ENCODE data around the gene RNF103. TPM values are rescaled to one million over a fixed set of nuclear protein-coding genes. Genes with fewer than 3 reads are reported as not detected.

Gene RNF103
- total RNA-seq, 2 donors from 2014 or later, result 11.9 to 17.9 TPM

- 96% methylated on average over 6 of the region's 6 CpGs for WGBS, 2 experiments (ENCODE audit: insufficient coverage in 1 of 2, insufficient read length in 1 of 2)
- H3K27me3 Mint-ChIP-seq (ENCODE audit: insufficient read depth), result peaks cover 10% of the 10 kb centered on the region
- no peak for DNase-seq
- TF ChIP-seq CTCF (conservative IDR thresholded peaks at IDR 0.05), result no peak
- H3K36me3 Mint-ChIP-seq (ENCODE audit: low read depth), result peaks cover 8% of the 10 kb centered on the region
- no peaks in the 10 kb centered on the region for H3K27me3 ChIP-seq (ENCODE audit: control insufficient read depth, insufficient read depth, low read length, poor library complexity, severe bottlenecking)
- peaks cover 20% of the 10 kb centered on the region for H3K4me1 Mint-ChIP-seq
- H3K9ac ChIP-seq (ENCODE audit: extremely low read depth, low read length, poor library complexity, severe bottlenecking), result peak overlapping the region; percentile 58
- no peak overlapping the region for H3K27ac ChIP-seq (ENCODE audit: low read depth, low read length)
- H3K27ac Mint-ChIP-seq, result peak overlapping the region; percentile 55
- no peaks in the 10 kb centered on the region for H3K9me3 Mint-ChIP-seq
- peak overlapping the region; percentile 90 for H3K4me3 Mint-ChIP-seq
- H3K36me3 ChIP-seq (ENCODE audit: control insufficient read depth, insufficient read depth, low read length), result peaks cover 9% of the 10 kb centered on the region
- peaks cover 2% of the 10 kb centered on the region for H3K4me1 ChIP-seq (ENCODE audit: control insufficient read depth, insufficient read depth, low read length)
- H3K9me3 ChIP-seq (ENCODE audit: control insufficient read depth, low read length), result no peaks in the 10 kb centered on the region
- H3K4me3 ChIP-seq (ENCODE audit: low read length), result peak overlapping the region; percentile 74
These were observed 542 bp upstream of the RNF103 start for GRCh38 chr2:86624267-86624547.

- Mint-ChIP-seq H3K4me3 (peak overlapping the region; percentile 90), H3K4me1 (peaks cover 20% of the 10 kb centered on the region), H3K9me3 (no peaks in the 10 kb centered on the region), H3K27ac (peak overlapping the region; percentile 90), H3K36me3 (ENCODE audit: low read depth) (peaks cover 13% of the 10 kb centered on the region), H3K27me3 (ENCODE audit: insufficient read depth) (peaks cover 5% of the 10 kb centered on the region)
- peaks cover 19% of the 10 kb centered on the region for H3K36me3 ChIP-seq (ENCODE audit: control insufficient read depth, insufficient read depth, low read length)
- peak overlapping the region; percentile 87 for H3K4me3 ChIP-seq (ENCODE audit: low read length)
- H3K27ac ChIP-seq (ENCODE audit: low read depth, low read length), result peak overlapping the region; percentile 66
- DNase-seq, result no peak
- WGBS, 2 experiments (ENCODE audit: insufficient coverage in 1 of 2, insufficient read length in 1 of 2), result 0% methylated on average over 7 to 56 of the region's 56 CpGs
- no peaks in the 10 kb centered on the region for H3K27me3 ChIP-seq (ENCODE audit: control insufficient read depth, insufficient read depth, low read length, poor library complexity, severe bottlenecking)
- H3K9ac ChIP-seq (ENCODE audit: extremely low read depth, low read length, poor library complexity, severe bottlenecking), result peak overlapping the region; percentile 76
- no peak for TF ChIP-seq CTCF (conservative IDR thresholded peaks at IDR 0.05)
- no peaks in the 10 kb centered on the region for H3K9me3 ChIP-seq (ENCODE audit: control insufficient read depth, low read length)
- H3K4me1 ChIP-seq (ENCODE audit: control insufficient read depth, insufficient read depth, low read length), result peaks cover 2% of the 10 kb centered on the region
These were observed 597 bp downstream of the RNF103 start for GRCh38 chr2:86623043-86623493.

GRCh38 chr2:86622519-86623042 is 1.1 kb downstream of the RNF103 start:
- peak; percentile 71 for DNase-seq

More at GRCh38 chr2:86622519-86623042, 1.1 kb downstream of the RNF103 start:
- Mint-ChIP-seq H3K4me3 (peak overlapping the region; percentile 90), H3K9me3 (no peaks in the 10 kb centered on the region), H3K27me3 (ENCODE audit: insufficient read depth) (peaks cover 3% of the 10 kb centered on the region), H3K36me3 (ENCODE audit: low read depth) (peaks cover 13% of the 10 kb centered on the region), H3K27ac (peak overlapping the region; percentile 90), H3K4me1 (peaks cover 20% of the 10 kb centered on the region)
- Histone ChIP-seq H3K9ac (ENCODE audit: extremely low read depth, low read length, poor library complexity, severe bottlenecking) (peak overlapping the region; percentile 76), H3K9me3 (ENCODE audit: control insufficient read depth, low read length) (no peaks in the 10 kb centered on the region), H3K4me3 (ENCODE audit: low read length) (peak overlapping the region; percentile 87), H3K36me3 (ENCODE audit: control insufficient read depth, insufficient read depth, low read length) (peaks cover 19% of the 10 kb centered on the region), H3K27me3 (ENCODE audit: control insufficient read depth, insufficient read depth, low read length, poor library complexity, severe bottlenecking) (no peaks in the 10 kb centered on the region), H3K4me1 (ENCODE audit: control insufficient read depth, insufficient read depth, low read length) (peaks cover 2% of the 10 kb centered on the region), H3K27ac (ENCODE audit: low read depth, low read length) (peak overlapping the region; percentile 66)
- no peak for TF ChIP-seq CTCF (conservative IDR thresholded peaks at IDR 0.05)
- WGBS, 2 experiments (ENCODE audit: insufficient coverage in 1 of 2, insufficient read length in 1 of 2), result 0 to 8% methylated on average over 7 to 29 of the region's 29 CpGs

Measured in endodermal cell (in vitro differentiated cells).